SK-N-SH (cell line): Measurements from ENCODE around the gene DPYSL4. TPM values are rescaled to one million over a fixed set of nuclear protein-coding genes. Genes with fewer than 3 reads are reported as not detected.

Source experiments
- CTCF ChIA-PET: fragments of 300-600, 350-600 bp; formaldehyde crosslinking; extraction: SDS; loops from one replicate; lab custom pipeline; 2021; lab: Yijun Ruan, JAX
- POLR2A ChIA-PET: fragments of 350-600 bp; sonication (Branson Sonifier 250); formaldehyde crosslinking; extraction: SDS; loops from one replicate; lab custom pipeline; 2020; ENCODE audit warnings: antibody characterized with exemption, inconsistent platforms; lab: Yijun Ruan, JAX
- DNase-seq: peaks from one replicate; pipeline ENCODE4 v3.0.0; 2012
- H2AFZ ChIP-seq: fragments of 200-600 bp; sonication (generic); 2 replicates; pipeline ENCODE4 v1.8.1; 2016; ENCODE audit warnings: antibody characterized with exemption, mild to moderate bottlenecking, low read depth
- H3F3A ChIP-seq: fragments of 200-600 bp; sonication (generic); replicated peaks from 2 replicates; pipeline ENCODE3; 2016; ENCODE audit warnings: antibody characterized with exemption, mild to moderate bottlenecking; ENCODE audit not compliant: insufficient read depth
- H3K27ac ChIP-seq, 2 experiments: fragments of 200-500 bp in 1 of 2; fragments of 200-600 bp in 1 of 2; sonication (Bioruptor generic) in 1 of 2; sonication (generic), shearing (Covaris generic) in 1 of 2; 2 replicates each; pipeline versions ENCODE4 v1.5.1 to v1.6.1; 2014 to 2016; ENCODE audit warnings: low read depth in 2 of 2, inconsistent platforms in 1 of 2, low read length in 1 of 2, mild to moderate bottlenecking in 1 of 2, mixed read lengths in 1 of 2
- H3K27me3 ChIP-seq: fragments of 200-600 bp; sonication (generic), shearing (Covaris generic); 2 replicates; pipeline ENCODE4 v1.6.1; 2016; ENCODE audit warnings: mixed run types; ENCODE audit not compliant: insufficient read depth
- H3K36me3 ChIP-seq, 2 experiments: fragments of 200-500 bp in 1 of 2; fragments of 200-600 bp in 1 of 2; sonication (Bioruptor generic) in 1 of 2; sonication (generic) in 1 of 2; replicated peaks in 1 of 2; 2 replicates each; pipeline versions ENCODE3 to v1.5.1; 2014 to 2016; ENCODE audit warnings: low read length in 1 of 2, mild to moderate bottlenecking in 1 of 2; ENCODE audit not compliant: insufficient read depth in 2 of 2, control insufficient read depth in 1 of 2
- H3K4me1 ChIP-seq, 2 experiments: fragments of 200-500 bp in 1 of 2; fragments of 200-600 bp in 1 of 2; sonication (Bioruptor generic) in 1 of 2; sonication (generic), shearing (Covaris generic) in 1 of 2; 2 replicates each; pipeline versions ENCODE4 v1.5.1 to v1.6.1; 2014 to 2016; ENCODE audit warnings: low read depth in 1 of 2, low read length in 1 of 2, mixed run types in 1 of 2; ENCODE audit not compliant: insufficient read depth in 2 of 2, control insufficient read depth in 1 of 2
- H3K4me2 ChIP-seq: fragments of 200-600 bp; sonication (generic), shearing (Covaris generic); 2 replicates; pipeline ENCODE4 v1.6.1; 2017; ENCODE audit warnings: mixed run types
- H3K4me3 ChIP-seq, 2 experiments: fragments of 200-500 bp in 1 of 2; fragments of 200-600 bp in 1 of 2; sonication (Bioruptor generic) in 1 of 2; sonication (generic), shearing (Covaris generic) in 1 of 2; 2 replicates each; pipeline versions ENCODE4 v1.5.1 to v1.8.1; 2014 to 2016; ENCODE audit warnings: low read depth in 2 of 2, inconsistent platforms in 1 of 2, low read length in 1 of 2, mild to moderate bottlenecking in 1 of 2, mixed read lengths in 1 of 2, moderate library complexity in 1 of 2
- H3K79me2 ChIP-seq: fragments of 200-600 bp; sonication (generic); 2 replicates; pipeline ENCODE4 v1.8.1; 2017; ENCODE audit warnings: mild to moderate bottlenecking; ENCODE audit not compliant: insufficient read depth
- H3K9ac ChIP-seq: fragments of 200-600 bp; sonication (generic); 2 replicates; pipeline ENCODE4 v1.6.1; 2017; ENCODE audit warnings: mixed run types
- H3K9me2 ChIP-seq: fragments of 200-600 bp; sonication (generic); 2 replicates; pipeline ENCODE4 v1.6.1; 2017; ENCODE audit warnings: mixed run types
- H3K9me3 ChIP-seq: fragments of 200-600 bp; sonication (generic); 2 replicates; pipeline ENCODE4 v1.6.1; 2017; ENCODE audit warnings: mixed run types, mild to moderate bottlenecking, moderate library complexity
- H4K20me1 ChIP-seq: fragments of 200-600 bp; sonication (generic); 2 replicates; pipeline ENCODE4 v1.6.1; 2017; ENCODE audit warnings: mild to moderate bottlenecking, mixed run types; ENCODE audit not compliant: insufficient read depth
- EZH2phosphoT487 ChIP-seq: fragments of 200-600 bp; sonication (generic); IDR thresholded peaks from 2 replicates; pipeline ENCODE4 v1.6.1; 2017; ENCODE audit warnings: low read depth, mixed run types, mild to moderate bottlenecking, antibody characterized with exemption, moderate library complexity, borderline replicate concordance
- MEF2A ChIP-seq: IDR thresholded peaks from 2 replicates; pipeline ENCODE4 v1.4.0; 2012; ENCODE audit warnings: low read depth, borderline replicate concordance
- TEAD4 ChIP-seq: IDR thresholded peaks from 2 replicates; pipeline ENCODE4 v1.4.0; 2012; ENCODE audit warnings: mild to moderate bottlenecking, borderline replicate concordance; ENCODE audit not compliant: insufficient read depth
- WGBS: methylation state at CpG from one replicate; pipeline ENCODE4 v1.1.6; 2017; ENCODE audit warnings: low lambda C conversion rate; 5-methylcytosine and 5-hydroxymethylcytosine counted together
- polyA plus RNA-seq, 3 experiments: library from polyadenylated mRNA; depleted of rRNA; stranded (reverse); fragments of >200 nt; gene quantifications; 2 replicates each; pipeline ENCODE4 v1.2.3, GENCODE V29; 2012
- TF ChIP-seq, protein P1 (sequence below): fragments of 150-350 bp; IDR thresholded peaks from 2 replicates; pipeline ENCODE4 v1.6.1; 2016; ENCODE audit warnings: mild to moderate bottlenecking, low read depth, low read length
- TF ChIP-seq, protein P2 (sequence below): IDR thresholded peaks from 2 replicates; pipeline ENCODE4; 2012
- TF ChIP-seq, protein P3 (sequence below): IDR thresholded peaks from 2 replicates; pipeline ENCODE4 v1.4.0; 2012; ENCODE audit warnings: low read depth, borderline replicate concordance
- TF ChIP-seq, protein P4 (sequence below): IDR thresholded peaks from 2 replicates; pipeline ENCODE4 v1.4.0; 2012; ENCODE audit warnings: low read depth, borderline replicate concordance

The DPYSL4 gene
- polyA plus RNA-seq, 1 of the 3 experiments (the other 2 are of a cell fraction): 21.8 TPM

DNA sequence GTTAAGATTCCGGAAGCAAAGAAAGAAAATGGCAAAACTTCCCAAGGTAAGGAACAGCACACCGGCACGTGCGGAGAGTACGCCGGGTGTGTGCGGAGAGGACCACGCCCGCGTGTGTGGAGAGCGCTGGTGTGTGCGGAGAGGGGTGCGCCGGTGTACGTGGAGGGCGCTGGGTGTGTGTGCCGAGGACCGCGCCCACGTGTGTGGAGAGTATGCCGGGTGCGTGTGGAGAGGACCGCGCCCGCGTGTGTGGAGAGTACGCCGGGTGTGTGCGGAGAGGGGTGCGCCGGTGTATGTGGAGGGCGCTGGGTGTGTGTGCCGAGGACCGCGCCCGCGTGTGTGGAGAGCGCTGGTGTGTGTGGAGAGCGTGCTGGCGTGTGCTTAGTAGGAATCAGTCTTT, 48.6 kb upstream of the DPYSL4 start:
- TF ChIP-seq, protein P1, sequence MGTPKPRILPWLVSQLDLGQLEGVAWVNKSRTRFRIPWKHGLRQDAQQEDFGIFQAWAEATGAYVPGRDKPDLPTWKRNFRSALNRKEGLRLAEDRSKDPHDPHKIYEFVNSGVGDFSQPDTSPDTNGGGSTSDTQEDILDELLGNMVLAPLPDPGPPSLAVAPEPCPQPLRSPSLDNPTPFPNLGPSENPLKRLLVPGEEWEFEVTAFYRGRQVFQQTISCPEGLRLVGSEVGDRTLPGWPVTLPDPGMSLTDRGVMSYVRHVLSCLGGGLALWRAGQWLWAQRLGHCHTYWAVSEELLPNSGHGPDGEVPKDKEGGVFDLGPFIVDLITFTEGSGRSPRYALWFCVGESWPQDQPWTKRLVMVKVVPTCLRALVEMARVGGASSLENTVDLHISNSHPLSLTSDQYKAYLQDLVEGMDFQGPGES: no peak
- TF ChIP-seq, protein P2, sequence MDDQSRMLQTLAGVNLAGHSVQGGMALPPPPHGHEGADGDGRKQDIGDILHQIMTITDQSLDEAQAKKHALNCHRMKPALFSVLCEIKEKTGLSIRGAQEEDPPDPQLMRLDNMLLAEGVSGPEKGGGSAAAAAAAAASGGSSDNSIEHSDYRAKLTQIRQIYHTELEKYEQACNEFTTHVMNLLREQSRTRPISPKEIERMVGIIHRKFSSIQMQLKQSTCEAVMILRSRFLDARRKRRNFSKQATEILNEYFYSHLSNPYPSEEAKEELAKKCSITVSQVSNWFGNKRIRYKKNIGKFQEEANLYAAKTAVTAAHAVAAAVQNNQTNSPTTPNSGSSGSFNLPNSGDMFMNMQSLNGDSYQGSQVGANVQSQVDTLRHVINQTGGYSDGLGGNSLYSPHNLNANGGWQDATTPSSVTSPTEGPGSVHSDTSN: no peak
- no peak for TF ChIP-seq EZH2phosphoT487
- no peak for TF ChIP-seq MEF2A
- TF ChIP-seq, protein P3, sequence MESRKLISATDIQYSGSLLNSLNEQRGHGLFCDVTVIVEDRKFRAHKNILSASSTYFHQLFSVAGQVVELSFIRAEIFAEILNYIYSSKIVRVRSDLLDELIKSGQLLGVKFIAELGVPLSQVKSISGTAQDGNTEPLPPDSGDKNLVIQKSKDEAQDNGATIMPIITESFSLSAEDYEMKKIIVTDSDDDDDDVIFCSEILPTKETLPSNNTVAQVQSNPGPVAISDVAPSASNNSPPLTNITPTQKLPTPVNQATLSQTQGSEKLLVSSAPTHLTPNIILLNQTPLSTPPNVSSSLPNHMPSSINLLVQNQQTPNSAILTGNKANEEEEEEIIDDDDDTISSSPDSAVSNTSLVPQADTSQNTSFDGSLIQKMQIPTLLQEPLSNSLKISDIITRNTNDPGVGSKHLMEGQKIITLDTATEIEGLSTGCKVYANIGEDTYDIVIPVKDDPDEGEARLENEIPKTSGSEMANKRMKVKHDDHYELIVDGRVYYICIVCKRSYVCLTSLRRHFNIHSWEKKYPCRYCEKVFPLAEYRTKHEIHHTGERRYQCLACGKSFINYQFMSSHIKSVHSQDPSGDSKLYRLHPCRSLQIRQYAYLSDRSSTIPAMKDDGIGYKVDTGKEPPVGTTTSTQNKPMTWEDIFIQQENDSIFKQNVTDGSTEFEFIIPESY: no peak
- H3K4me3 ChIP-seq: no peak overlapping the region
- H3K36me3 ChIP-seq: no peaks in the 10 kb centered on the region
- H4K20me1 ChIP-seq: no peaks in the 10 kb centered on the region
- H3K27me3 ChIP-seq: no peaks in the 10 kb centered on the region
- H3K27ac ChIP-seq: no peak overlapping the region
- H3K9me3 ChIP-seq: no peaks in the 10 kb centered on the region
- ChIA-PET POLR2A (no interaction called here), CTCF (interaction anchor here (0.7 kb wide), 1 partner anchor 38 kb away, joined by 4 read pairs; no protein-coding TSS in a partner anchor)
- H3F3A ChIP-seq: no peaks in the 10 kb centered on the region
- H3K4me1 ChIP-seq: peaks cover 0 to 4% of the 10 kb centered on the region in 2 experiments; a peak in 1 of 4 replicates
- DNase-seq: no peak
- no peak overlapping the region for H3K9ac ChIP-seq
- H3K9me2 ChIP-seq: no peaks in the 10 kb centered on the region
- no peak overlapping the region for H2AFZ ChIP-seq
- H3K79me2 ChIP-seq: no peaks in the 10 kb centered on the region
- H3K4me2 ChIP-seq: no peak overlapping the region
- 90% methylated on average over 40 of the region's 40 CpGs for WGBS

DNA sequence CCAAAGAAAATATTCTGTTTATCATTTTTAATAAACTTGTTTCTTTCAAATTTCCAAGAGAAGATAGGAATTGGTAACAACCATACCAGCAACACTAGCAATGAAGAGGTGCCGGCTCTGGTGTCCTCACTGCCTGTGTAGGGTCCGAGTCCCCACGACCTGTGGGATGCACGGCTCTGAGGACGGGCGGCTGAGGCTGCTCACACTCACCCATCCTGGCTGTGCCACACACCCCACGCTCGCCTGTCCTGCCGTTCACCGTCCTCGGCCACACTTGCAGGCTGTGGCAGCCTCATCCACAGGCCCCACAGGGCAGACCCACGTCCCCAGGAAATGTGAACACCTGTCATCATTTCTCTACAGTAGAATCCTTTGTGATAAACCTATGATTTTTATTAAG, 48.2 kb upstream of the DPYSL4 start:
- H3K4me1 ChIP-seq: no peaks in the 10 kb centered on the region; a peak in 1 of 4 replicates
- no peak for DNase-seq
- ChIA-PET CTCF (no interaction called here), POLR2A (no interaction called here)
- H3K4me3 ChIP-seq: no peak overlapping the region
- no peaks in the 10 kb centered on the region for H3K36me3 ChIP-seq
- no peak overlapping the region for H3K27ac ChIP-seq
- H3K9ac ChIP-seq: no peak overlapping the region
- H3K4me2 ChIP-seq: no peak overlapping the region
- TF ChIP-seq, protein P4, sequence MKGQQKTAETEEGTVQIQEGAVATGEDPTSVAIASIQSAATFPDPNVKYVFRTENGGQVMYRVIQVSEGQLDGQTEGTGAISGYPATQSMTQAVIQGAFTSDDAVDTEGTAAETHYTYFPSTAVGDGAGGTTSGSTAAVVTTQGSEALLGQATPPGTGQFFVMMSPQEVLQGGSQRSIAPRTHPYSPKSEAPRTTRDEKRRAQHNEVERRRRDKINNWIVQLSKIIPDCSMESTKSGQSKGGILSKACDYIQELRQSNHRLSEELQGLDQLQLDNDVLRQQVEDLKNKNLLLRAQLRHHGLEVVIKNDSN: no peak
- TF ChIP-seq TEAD4: no peak
- WGBS: 78% methylated on average over 12 of the region's 12 CpGs
- H3K27me3 ChIP-seq: no peaks in the 10 kb centered on the region
- H4K20me1 ChIP-seq: no peaks in the 10 kb centered on the region
- H3K9me3 ChIP-seq: no peaks in the 10 kb centered on the region
- no peaks in the 10 kb centered on the region for H3K9me2 ChIP-seq
- no peak overlapping the region for H2AFZ ChIP-seq
- no peaks in the 10 kb centered on the region for H3F3A ChIP-seq
- H3K79me2 ChIP-seq: no peaks in the 10 kb centered on the region
